Loucy (cell line): Measurements from ENCODE around the gene RALGAPB.

ENCODE experiments used
- H2AFZ ChIP-seq: fragments of 200-600 bp; sonication (generic); 2 replicates; pipeline ENCODE4 v1.6.0; 2016; ENCODE audit warnings: antibody characterized with exemption, mild to moderate bottlenecking, low read length, moderate library complexity
- H3F3A ChIP-seq: fragments of 200-600 bp; 2 replicates; pipeline ENCODE4 v1.6.0; 2016; ENCODE audit warnings: antibody characterized with exemption, low read depth, mild to moderate bottlenecking
- H3K27me3 ChIP-seq: fragments of 200-600 bp; sonication (generic); 2 replicates; pipeline ENCODE4 v1.6.1; 2014; ENCODE audit warnings: low read length, mild to moderate bottlenecking; ENCODE audit not compliant: insufficient read depth, poor library complexity, severe bottlenecking
- H3K36me3 ChIP-seq: fragments of 200-600 bp; sonication (generic); 2 replicates; pipeline ENCODE4 v1.6.1; 2016; ENCODE audit warnings: low read length; ENCODE audit not compliant: insufficient read depth
- H3K4me1 ChIP-seq: fragments of 200-600 bp; sonication (generic); 2 replicates; pipeline ENCODE4 v1.5.1; 2014; ENCODE audit warnings: low read length, mild to moderate bottlenecking; ENCODE audit not compliant: insufficient read depth, poor library complexity, severe bottlenecking
- H3K4me2 ChIP-seq: fragments of 200-600 bp; sonication (generic); 2 replicates; pipeline ENCODE4 v1.6.0; 2014; ENCODE audit warnings: antibody characterized with exemption, low read length, low read depth, mild to moderate bottlenecking; ENCODE audit not compliant: poor library complexity, severe bottlenecking
- H3K4me3 ChIP-seq: fragments of 200-600 bp; sonication (generic); 2 replicates; pipeline ENCODE4 v1.5.1; 2014; ENCODE audit warnings: low read length, mild to moderate bottlenecking, mixed read lengths; ENCODE audit not compliant: poor library complexity, severe bottlenecking
- H3K79me2 ChIP-seq: fragments of 200-600 bp; sonication (generic); 2 replicates; pipeline ENCODE4 v1.6.1; 2014; ENCODE audit warnings: low read length; ENCODE audit not compliant: insufficient read depth
- H3K9ac ChIP-seq: fragments of 200-600 bp; sonication (generic); 2 replicates; pipeline ENCODE4 v1.6.0; 2014; ENCODE audit warnings: mild to moderate bottlenecking, low read depth, low read length, moderate library complexity; ENCODE audit not compliant: poor library complexity, severe bottlenecking
- H3K9me2 ChIP-seq: fragments of 200-600 bp; sonication (generic); replicated peaks from 2 replicates; pipeline ENCODE4 v1.6.1; 2016; ENCODE audit warnings: low read depth, low read length, mixed read lengths
- H3K9me3 ChIP-seq: fragments of 200-600 bp; sonication (generic); 2 replicates; pipeline ENCODE4 v1.6.1; 2014; ENCODE audit warnings: mild to moderate bottlenecking, antibody characterized with exemption, low read length, low read depth; ENCODE audit not compliant: insufficient read depth
- H4K20me1 ChIP-seq: fragments of 200-600 bp; sonication (generic); 2 replicates; pipeline ENCODE4 v1.6.0; 2014; ENCODE audit warnings: antibody characterized with exemption, low read length, mild to moderate bottlenecking; ENCODE audit not compliant: insufficient read depth, poor library complexity, severe bottlenecking
- EZH2phosphoT487 ChIP-seq: fragments of 200-600 bp; IDR thresholded peaks from 2 replicates; pipeline ENCODE4 v1.6.1; 2018; ENCODE audit warnings: antibody characterized with exemption, mild to moderate bottlenecking, moderate library complexity, borderline replicate concordance
- TF ChIP-seq, protein P1 (sequence below): fragments of 200-600 bp; sonication (generic); conservative IDR thresholded peaks from 2 replicates; pipeline ENCODE4 v1.5.1; 2014; ENCODE audit warnings: mild to moderate bottlenecking, antibody characterized with exemption, low read length

Gene RALGAPB

DNA sequence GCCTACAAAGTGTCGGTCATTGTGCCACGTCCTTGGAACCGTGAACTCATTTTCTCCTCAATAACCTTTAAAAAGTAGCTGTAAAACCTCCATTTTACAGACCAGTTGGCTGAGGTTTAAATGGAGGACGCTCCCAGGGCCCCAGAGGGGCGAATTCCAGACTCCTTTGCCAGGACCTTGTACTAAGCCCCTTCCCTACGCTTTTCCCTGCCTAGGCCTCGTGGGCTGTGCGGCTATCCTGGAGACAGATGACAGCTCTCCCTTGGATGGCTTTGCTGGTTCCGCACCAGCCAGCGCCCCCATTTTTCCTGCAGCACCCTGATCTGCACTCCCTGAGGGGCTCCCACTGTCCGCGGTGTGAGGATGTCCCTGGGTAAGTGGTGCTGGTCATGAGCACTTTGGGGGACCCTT lies 25.4 kb upstream of the RALGAPB start:
- peak overlapping the region; percentile 61; the same call in 1 of the 2 replicates for H2AFZ ChIP-seq
- H3K4me2 ChIP-seq, result peak overlapping the region; percentile 85
- peak overlapping the region; percentile 81 for H3K4me3 ChIP-seq
- no peaks in the 10 kb centered on the region for H4K20me1 ChIP-seq
- no peaks in the 10 kb centered on the region for H3K9me3 ChIP-seq
- peak overlapping the region; percentile 91 for H3K9ac ChIP-seq
- peaks cover 26% of the 10 kb centered on the region for H3K4me1 ChIP-seq
- no peak for TF ChIP-seq EZH2phosphoT487
- TF ChIP-seq, protein P1, sequence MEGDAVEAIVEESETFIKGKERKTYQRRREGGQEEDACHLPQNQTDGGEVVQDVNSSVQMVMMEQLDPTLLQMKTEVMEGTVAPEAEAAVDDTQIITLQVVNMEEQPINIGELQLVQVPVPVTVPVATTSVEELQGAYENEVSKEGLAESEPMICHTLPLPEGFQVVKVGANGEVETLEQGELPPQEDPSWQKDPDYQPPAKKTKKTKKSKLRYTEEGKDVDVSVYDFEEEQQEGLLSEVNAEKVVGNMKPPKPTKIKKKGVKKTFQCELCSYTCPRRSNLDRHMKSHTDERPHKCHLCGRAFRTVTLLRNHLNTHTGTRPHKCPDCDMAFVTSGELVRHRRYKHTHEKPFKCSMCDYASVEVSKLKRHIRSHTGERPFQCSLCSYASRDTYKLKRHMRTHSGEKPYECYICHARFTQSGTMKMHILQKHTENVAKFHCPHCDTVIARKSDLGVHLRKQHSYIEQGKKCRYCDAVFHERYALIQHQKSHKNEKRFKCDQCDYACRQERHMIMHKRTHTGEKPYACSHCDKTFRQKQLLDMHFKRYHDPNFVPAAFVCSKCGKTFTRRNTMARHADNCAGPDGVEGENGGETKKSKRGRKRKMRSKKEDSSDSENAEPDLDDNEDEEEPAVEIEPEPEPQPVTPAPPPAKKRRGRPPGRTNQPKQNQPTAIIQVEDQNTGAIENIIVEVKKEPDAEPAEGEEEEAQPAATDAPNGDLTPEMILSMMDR, result no peak
- H3K79me2 ChIP-seq, result peaks cover 31% of the 10 kb centered on the region
- peaks cover 8% of the 10 kb centered on the region; the same call in 1 of the 2 replicates for H3K36me3 ChIP-seq
- H3K9me2 ChIP-seq, result no peaks in the 10 kb centered on the region
- no peaks in the 10 kb centered on the region for H3K27me3 ChIP-seq
- H3F3A ChIP-seq, result no peaks in the 10 kb centered on the region

DNA sequence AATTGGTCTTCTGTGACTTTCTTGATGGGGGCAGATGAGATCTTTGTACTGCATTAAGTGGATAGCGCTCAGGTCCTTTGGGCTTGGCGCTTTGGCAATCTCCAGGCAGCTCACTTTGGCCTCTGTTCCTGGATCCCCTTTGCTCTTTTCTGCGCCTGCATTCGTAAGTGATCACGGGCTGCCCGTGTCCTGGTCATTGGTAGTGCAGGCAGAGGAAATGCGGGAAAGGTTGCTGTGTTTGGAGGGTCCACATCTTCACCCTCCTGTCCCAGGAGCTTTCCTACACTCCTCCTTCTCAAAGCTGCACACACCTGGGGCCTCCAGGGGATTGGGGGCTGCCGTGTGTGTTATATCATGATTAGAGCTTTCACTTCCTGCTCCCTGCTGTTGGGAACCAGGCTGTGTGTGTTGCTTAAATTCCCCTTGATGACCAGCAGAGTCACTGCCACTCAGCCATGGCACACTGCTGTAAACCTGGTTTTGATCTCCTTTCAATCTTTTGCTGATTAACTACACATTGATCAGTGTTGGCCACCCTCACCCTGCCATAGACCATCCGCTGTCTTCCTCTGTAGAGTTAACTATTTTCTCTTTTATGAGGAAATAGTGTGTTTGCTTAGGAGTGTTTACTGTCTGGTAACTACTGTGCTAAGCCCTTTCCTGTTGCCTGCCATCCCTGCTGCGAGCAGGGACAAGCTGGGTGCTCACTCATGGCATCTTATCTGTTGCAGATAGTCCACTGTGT lies 24.5 kb upstream of the RALGAPB start:
- H3K36me3 ChIP-seq, result peaks cover 8% of the 10 kb centered on the region; the same call in 1 of the 2 replicates
- H3K4me3 ChIP-seq, result peak overlapping the region; percentile 81

DNA sequence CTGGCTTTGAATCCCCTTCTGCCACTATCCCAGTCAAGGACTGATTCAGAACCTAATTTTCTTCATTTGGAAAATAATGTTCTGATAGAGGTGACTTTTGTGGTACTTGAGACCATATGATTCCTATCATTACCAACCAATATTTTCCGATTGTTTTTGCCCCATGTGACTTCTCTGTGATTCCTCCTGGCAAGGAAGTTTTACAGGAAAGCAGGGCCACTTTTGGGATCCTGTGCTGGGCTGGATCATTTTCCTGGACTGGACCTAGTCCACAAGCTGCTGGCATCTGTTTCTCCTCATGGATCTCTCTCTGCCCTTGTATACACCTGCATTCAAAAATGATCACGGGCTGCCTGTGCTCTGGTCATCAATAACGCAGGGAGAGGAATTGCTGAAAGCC lies 23.6 kb upstream of the RALGAPB start:
- Histone ChIP-seq H3K4me2 (peak overlapping the region; percentile 85), H3K9ac (peak overlapping the region; percentile 91), H3K9me3 (no peaks in the 10 kb centered on the region), H3K36me3 (peaks cover 8% of the 10 kb centered on the region; the same call in 1 of the 2 replicates), H3K27me3 (no peaks in the 10 kb centered on the region), H3F3A (no peaks in the 10 kb centered on the region), H3K4me1 (peaks cover 28% of the 10 kb centered on the region), H2AFZ (no peak overlapping the region), H3K9me2 (no peaks in the 10 kb centered on the region), H3K4me3 (peak overlapping the region; percentile 81), H3K79me2 (peaks cover 31% of the 10 kb centered on the region), H4K20me1 (no peaks in the 10 kb centered on the region)
- TF ChIP-seq EZH2phosphoT487, result no peak
- TF ChIP-seq, protein P1, result no peak

More for the DNA sequence above, 24.5 kb upstream of the RALGAPB start:
- Histone ChIP-seq H2AFZ (no peak overlapping the region), H3K79me2 (peaks cover 31% of the 10 kb centered on the region), H4K20me1 (no peaks in the 10 kb centered on the region), H3K4me2 (peak overlapping the region; percentile 85), H3K9me2 (no peaks in the 10 kb centered on the region), H3K9ac (peak overlapping the region; percentile 91), H3K27me3 (no peaks in the 10 kb centered on the region), H3K4me1 (peaks cover 26% of the 10 kb centered on the region), H3F3A (no peaks in the 10 kb centered on the region), H3K9me3 (no peaks in the 10 kb centered on the region)
- TF ChIP-seq, protein P1, result 0 out of 2 replicates have a peak, but pooled peaks have one; percentile 14
- no peak for TF ChIP-seq EZH2phosphoT487
